HEK293T (cell line): ENCODE data around the gene STX1A.

Experiments
- CTCF ChIA-PET: fragments of 350-600 bp; formaldehyde crosslinking; extraction: SDS; loops from one replicate; lab custom pipeline; 2021; ENCODE audit warnings: antibody characterized with exemption, inconsistent platforms; lab: Yijun Ruan, JAX
- POLR2A ChIA-PET: fragments of 350-600 bp; formaldehyde crosslinking; extraction: SDS; loops from one replicate; lab custom pipeline; 2020; ENCODE audit warnings: antibody characterized with exemption, inconsistent platforms; lab: Yijun Ruan, JAX
- DNase-seq: peaks from one replicate; pipeline ENCODE4 v3.0.0; 2012; ENCODE audit warnings: mixed read lengths; ENCODE audit errors: extremely low spot score
- ARNT ChIP-seq: fragments of 450-650 bp; IDR thresholded peaks from 2 replicates; pipeline ENCODE4 v1.6.1; 2017; ENCODE audit warnings: mild to moderate bottlenecking
- BHLHE40 ChIP-seq: fragments of 450-650 bp; IDR thresholded peaks from 2 replicates; pipeline ENCODE4 v1.6.1; 2016; ENCODE audit warnings: mild to moderate bottlenecking, moderate library complexity, borderline replicate concordance
- CTBP1 ChIP-seq: fragments of 450-650 bp; IDR thresholded peaks from 2 replicates; pipeline ENCODE4 v1.6.1; 2016; ENCODE audit warnings: borderline replicate concordance
- ELF4 ChIP-seq: fragments of 450-650 bp; IDR thresholded peaks from 2 replicates; pipeline ENCODE4 v1.6.1; 2017; ENCODE audit warnings: antibody characterized with exemption
- FOXA1 ChIP-seq: fragments of 450-650 bp; IDR thresholded peaks from 2 replicates; pipeline ENCODE4 v1.6.1; 2016; ENCODE audit warnings: mild to moderate bottlenecking
- FOXK2 ChIP-seq: fragments of 450-650 bp; IDR thresholded peaks from 2 replicates; pipeline ENCODE4 v1.6.1; 2016; ENCODE audit warnings: mild to moderate bottlenecking
- FOXM1 ChIP-seq: fragments of 450-650 bp; IDR thresholded peaks from 2 replicates; pipeline ENCODE4 v1.6.1; 2017; ENCODE audit warnings: mild to moderate bottlenecking, borderline replicate concordance
- HDGF ChIP-seq: fragments of 450-650 bp; IDR thresholded peaks from 2 replicates; pipeline ENCODE4 v1.6.1; 2017; ENCODE audit warnings: antibody characterized with exemption, borderline replicate concordance
- L3MBTL2 ChIP-seq: fragments of 450-650 bp; conservative IDR thresholded peaks from 2 replicates; pipeline ENCODE4 v1.6.1; 2016; ENCODE audit warnings: mild to moderate bottlenecking
- LEF1 ChIP-seq: fragments of 450-650 bp; IDR thresholded peaks from 2 replicates; pipeline ENCODE4 v1.6.1; 2017; ENCODE audit warnings: mild to moderate bottlenecking, borderline replicate concordance
- NFRKB ChIP-seq: fragments of 450-650 bp; IDR thresholded peaks from 2 replicates; pipeline ENCODE4 v1.6.1; 2016; ENCODE audit warnings: mild to moderate bottlenecking, moderate library complexity
- PKNOX1 ChIP-seq: fragments of 450-650 bp; IDR thresholded peaks from 2 replicates; pipeline ENCODE4 v1.6.1; 2016
- SP1 ChIP-seq: fragments of 450-650 bp; IDR thresholded peaks from 2 replicates; pipeline ENCODE4 v1.6.1; 2017
- SUZ12 ChIP-seq: fragments of 450-650 bp; IDR thresholded peaks from 2 replicates; pipeline ENCODE4 v1.6.1; 2016; ENCODE audit warnings: mild to moderate bottlenecking
- TARDBP ChIP-seq: fragments of 450-650 bp; IDR thresholded peaks from 2 replicates; pipeline ENCODE4 v1.6.1; 2016
- ZNF384 ChIP-seq: fragments of 450-650 bp; IDR thresholded peaks from 2 replicates; pipeline ENCODE4 v1.6.1; 2016

The STX1A gene

GRCh38 chr7:73688288-73688687 lies 31.2 kb downstream of the STX1A start:
- POLR2A ChIA-PET: no interaction called here
- no peak for DNase-seq
- CTCF ChIA-PET: no interaction called here
- no peak for TF ChIP-seq SP1
- TF ChIP-seq FOXM1: no peak
- no peak for TF ChIP-seq BHLHE40
- no peak for TF ChIP-seq ZNF384
- TF ChIP-seq NFRKB: no peak
- no peak for TF ChIP-seq L3MBTL2
- no peak for TF ChIP-seq PKNOX1
- TF ChIP-seq LEF1: no peak
- TF ChIP-seq TARDBP: no peak
- no peak for TF ChIP-seq SUZ12
- TF ChIP-seq FOXK2: no peak
- TF ChIP-seq CTBP1: no peak
- TF ChIP-seq ARNT: no peak
- no peak for TF ChIP-seq ELF4
- TF ChIP-seq FOXA1: no peak
- TF ChIP-seq HDGF: no peak

DNA sequence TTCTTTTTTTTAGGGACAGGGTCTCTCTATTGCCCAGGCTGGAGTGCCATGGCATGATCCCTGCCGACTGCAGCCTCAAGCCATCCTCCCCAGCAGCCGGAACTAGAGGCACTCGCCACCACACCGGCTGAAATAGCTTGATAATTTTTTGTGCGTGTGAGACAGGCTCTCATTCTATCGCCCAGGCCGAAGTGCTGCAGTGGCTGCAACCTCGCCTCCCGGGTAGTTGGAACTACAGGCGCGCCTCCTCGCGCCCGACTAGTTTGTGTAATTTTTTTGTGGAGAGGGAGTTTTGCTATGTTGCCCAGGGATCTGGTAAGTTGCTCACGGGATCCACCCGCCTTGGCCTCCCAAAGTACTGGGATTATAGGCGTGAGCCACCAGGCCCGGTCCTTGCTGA lies 34.2 kb downstream of the STX1A start:
- TF ChIP-seq BHLHE40: no peak
- TF ChIP-seq LEF1: no peak
- TF ChIP-seq HDGF: no peak
- no peak for TF ChIP-seq ELF4
- no peak for TF ChIP-seq L3MBTL2
- no peak for TF ChIP-seq TARDBP
- no peak for TF ChIP-seq FOXK2
- TF ChIP-seq SP1: no peak
- TF ChIP-seq ZNF384: no peak
- no peak for TF ChIP-seq ARNT
- TF ChIP-seq CTBP1: no peak
- no peak for TF ChIP-seq FOXM1
- no peak for TF ChIP-seq SUZ12
- no peak for TF ChIP-seq NFRKB
- TF ChIP-seq FOXA1: no peak
- no peak for TF ChIP-seq PKNOX1
- POLR2A ChIA-PET: no interaction called here
- CTCF ChIA-PET: no interaction called here
- DNase-seq: no peak

DNA sequence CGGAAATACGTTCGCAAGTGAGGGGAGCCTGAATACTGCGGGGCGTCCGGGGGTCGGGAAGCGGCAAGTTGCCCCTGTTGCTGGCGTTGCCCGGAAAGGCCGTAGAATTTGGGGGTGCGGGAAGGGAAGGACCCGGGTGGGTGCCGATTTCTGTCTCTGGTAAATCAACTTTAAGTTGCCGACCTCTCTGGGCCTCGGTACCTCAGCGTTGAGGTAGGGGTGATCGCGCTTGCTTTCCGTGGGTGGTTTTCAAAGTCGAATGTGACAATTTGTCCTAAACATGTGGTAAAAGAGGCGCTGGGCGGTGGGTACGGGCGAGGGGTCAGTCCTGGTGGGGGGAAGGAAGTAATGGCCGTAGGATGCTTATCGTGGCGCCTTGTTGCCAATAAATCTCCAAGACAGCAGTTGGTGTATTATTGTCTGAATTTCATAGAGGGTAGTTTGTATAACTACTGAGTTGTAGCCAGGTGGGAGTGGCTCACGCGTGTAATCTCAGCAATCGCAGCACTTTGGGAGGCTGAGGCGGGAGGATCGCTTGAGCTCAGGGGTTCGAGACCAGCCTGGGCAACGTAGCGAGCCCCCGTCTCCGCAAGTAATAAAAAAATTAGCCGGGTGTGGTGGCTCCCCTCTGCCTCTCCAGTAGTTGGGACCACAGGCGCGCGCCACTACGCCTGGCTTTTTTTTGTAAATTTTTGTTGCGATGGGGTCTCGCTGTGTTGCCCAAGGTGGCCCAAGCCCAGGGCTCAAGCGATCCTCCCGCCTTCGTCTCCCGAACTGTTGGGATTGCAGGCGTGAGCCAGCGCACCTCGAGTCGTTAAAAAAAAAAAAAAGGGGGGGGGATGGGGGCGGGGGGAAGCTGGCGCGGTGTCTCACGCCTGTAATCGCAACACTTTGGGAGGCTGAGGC lies 35.4 kb downstream of the STX1A start:
- TF ChIP-seq TARDBP: no peak
- no peak for TF ChIP-seq CTBP1
- TF ChIP-seq SP1: no peak
- TF ChIP-seq LEF1: no peak
- TF ChIP-seq L3MBTL2: no peak
- no peak for TF ChIP-seq FOXM1
- TF ChIP-seq HDGF: no peak
- TF ChIP-seq ELF4: no peak
- TF ChIP-seq FOXK2: no peak
- DNase-seq: no peak
- ChIA-PET POLR2A (interaction anchor here (1.0 to 1.1 kb wide), 3 partner anchors 9 to 55 kb away, joined by 3 to 4 read pairs (median 4); partner anchors contain the start of gene ABHD11), CTCF (no interaction called here)

GRCh38 chr7:73683056-73683787 lies 36.2 kb downstream of the STX1A start, which contains the start of the genes BUD23 and DNAJC30:
TSS of gene BUD23 (plus strand) at chr7:73683597. CDS start at chr7:73683626, 29 bp downstream.
TSS of gene DNAJC30 (minus strand) at chr7:73683453. CDS start at chr7:73683423, 30 bp downstream.
- POLR2A ChIA-PET: interaction anchor here (1.0 to 1.1 kb wide), 3 partner anchors 8 to 55 kb away, joined by 3 to 4 read pairs (median 4); partner anchors contain the start of gene ABHD11
- CTCF ChIA-PET: no interaction called here
- DNase-seq: peak; percentile 97
- TF ChIP-seq PKNOX1: peak; percentile 39; the same call in 1 of the 2 replicates
- no peak for TF ChIP-seq CTBP1
- no peak for TF ChIP-seq SP1
- TF ChIP-seq ELF4: peak; percentile 62
- peak; percentile 83 for TF ChIP-seq L3MBTL2
- peak; percentile 55; the same call in 1 of the 2 replicates for TF ChIP-seq NFRKB
- TF ChIP-seq HDGF: no peak

GRCh38 chr7:73682745-73683055 lies 36.8 kb downstream of the STX1A start:
- POLR2A ChIA-PET: no interaction called here
- DNase-seq: no peak
- CTCF ChIA-PET: no interaction called here
- TF ChIP-seq FOXM1 (no peak), NFRKB (no peak), HDGF (no peak), TARDBP (no peak), PKNOX1 (no peak), CTBP1 (no peak), LEF1 (no peak), ELF4 (no peak), SP1 (no peak)
